Measurements from ENCODE around the gene AFDN.

DNA sequence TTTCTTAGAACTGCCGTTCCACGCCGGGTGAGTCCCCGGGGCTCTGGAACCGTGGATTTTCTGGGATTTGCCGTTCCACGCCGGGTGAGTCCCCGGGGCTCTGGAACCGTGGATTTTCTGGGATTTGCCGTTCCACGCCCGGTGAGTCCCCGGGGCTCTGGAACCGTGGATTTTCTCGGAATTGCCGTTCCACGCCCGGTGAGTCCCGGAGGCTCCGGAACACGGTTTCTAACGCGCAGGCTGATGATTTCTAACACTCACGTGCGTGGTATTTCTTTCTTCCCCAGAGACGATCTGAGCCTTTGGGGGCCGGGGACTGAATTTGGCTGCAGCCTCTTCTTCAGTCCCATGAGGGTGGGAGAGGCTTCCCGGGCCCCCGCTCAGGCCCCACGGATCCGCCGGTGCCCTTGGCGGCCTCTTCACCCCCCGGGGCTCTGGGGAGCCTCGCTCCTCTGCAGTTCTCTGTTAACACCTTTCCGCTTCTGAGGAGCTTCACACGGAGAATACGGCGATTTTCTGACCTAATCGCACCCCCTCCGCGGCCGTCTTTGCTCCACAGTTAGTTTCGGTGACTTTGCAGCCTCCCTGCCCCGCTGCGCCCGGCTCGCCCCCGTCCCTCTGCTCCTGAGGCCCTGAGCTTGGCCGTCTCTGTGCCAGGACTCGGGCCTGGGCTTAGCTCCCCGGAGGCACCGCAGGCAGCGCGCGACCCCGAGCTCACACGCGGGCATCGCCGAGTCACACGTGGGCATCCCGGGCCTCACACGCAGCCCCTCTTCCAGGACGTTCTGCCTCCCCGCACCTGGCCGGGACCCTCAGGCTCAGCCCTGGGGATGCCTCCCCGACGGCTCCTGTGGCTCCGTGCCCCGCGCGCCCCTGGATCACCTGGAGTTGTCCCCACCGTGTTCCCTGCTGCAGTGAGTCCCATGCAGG is 163.6 kb downstream of the AFDN start:
- TF ChIP-seq, protein P1, sequence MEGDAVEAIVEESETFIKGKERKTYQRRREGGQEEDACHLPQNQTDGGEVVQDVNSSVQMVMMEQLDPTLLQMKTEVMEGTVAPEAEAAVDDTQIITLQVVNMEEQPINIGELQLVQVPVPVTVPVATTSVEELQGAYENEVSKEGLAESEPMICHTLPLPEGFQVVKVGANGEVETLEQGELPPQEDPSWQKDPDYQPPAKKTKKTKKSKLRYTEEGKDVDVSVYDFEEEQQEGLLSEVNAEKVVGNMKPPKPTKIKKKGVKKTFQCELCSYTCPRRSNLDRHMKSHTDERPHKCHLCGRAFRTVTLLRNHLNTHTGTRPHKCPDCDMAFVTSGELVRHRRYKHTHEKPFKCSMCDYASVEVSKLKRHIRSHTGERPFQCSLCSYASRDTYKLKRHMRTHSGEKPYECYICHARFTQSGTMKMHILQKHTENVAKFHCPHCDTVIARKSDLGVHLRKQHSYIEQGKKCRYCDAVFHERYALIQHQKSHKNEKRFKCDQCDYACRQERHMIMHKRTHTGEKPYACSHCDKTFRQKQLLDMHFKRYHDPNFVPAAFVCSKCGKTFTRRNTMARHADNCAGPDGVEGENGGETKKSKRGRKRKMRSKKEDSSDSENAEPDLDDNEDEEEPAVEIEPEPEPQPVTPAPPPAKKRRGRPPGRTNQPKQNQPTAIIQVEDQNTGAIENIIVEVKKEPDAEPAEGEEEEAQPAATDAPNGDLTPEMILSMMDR (conservative IDR thresholded peaks at IDR 0.05): no peak
- no peak for TF ChIP-seq EZH2 (IDR thresholded peaks at IDR 0.05; ENCODE audit: low read depth)

All from PC-9 (cell line).